Raji (cell line): ENCODE results near the gene NBPF10.
"Not testable (repeated sequence)": the region's sequence is repeated elsewhere in the genome, so short reads cannot be mapped to it uniquely, and the experiment has no call there.

Experiments
- POLR2A ChIP-seq: IDR thresholded peaks from 2 replicates; pipeline ENCODE4 v1.6.1; 2011; ENCODE audit warnings: low read depth, low read length, control low read depth; ENCODE audit not compliant: insufficient read depth

The NBPF10 gene, protein sequence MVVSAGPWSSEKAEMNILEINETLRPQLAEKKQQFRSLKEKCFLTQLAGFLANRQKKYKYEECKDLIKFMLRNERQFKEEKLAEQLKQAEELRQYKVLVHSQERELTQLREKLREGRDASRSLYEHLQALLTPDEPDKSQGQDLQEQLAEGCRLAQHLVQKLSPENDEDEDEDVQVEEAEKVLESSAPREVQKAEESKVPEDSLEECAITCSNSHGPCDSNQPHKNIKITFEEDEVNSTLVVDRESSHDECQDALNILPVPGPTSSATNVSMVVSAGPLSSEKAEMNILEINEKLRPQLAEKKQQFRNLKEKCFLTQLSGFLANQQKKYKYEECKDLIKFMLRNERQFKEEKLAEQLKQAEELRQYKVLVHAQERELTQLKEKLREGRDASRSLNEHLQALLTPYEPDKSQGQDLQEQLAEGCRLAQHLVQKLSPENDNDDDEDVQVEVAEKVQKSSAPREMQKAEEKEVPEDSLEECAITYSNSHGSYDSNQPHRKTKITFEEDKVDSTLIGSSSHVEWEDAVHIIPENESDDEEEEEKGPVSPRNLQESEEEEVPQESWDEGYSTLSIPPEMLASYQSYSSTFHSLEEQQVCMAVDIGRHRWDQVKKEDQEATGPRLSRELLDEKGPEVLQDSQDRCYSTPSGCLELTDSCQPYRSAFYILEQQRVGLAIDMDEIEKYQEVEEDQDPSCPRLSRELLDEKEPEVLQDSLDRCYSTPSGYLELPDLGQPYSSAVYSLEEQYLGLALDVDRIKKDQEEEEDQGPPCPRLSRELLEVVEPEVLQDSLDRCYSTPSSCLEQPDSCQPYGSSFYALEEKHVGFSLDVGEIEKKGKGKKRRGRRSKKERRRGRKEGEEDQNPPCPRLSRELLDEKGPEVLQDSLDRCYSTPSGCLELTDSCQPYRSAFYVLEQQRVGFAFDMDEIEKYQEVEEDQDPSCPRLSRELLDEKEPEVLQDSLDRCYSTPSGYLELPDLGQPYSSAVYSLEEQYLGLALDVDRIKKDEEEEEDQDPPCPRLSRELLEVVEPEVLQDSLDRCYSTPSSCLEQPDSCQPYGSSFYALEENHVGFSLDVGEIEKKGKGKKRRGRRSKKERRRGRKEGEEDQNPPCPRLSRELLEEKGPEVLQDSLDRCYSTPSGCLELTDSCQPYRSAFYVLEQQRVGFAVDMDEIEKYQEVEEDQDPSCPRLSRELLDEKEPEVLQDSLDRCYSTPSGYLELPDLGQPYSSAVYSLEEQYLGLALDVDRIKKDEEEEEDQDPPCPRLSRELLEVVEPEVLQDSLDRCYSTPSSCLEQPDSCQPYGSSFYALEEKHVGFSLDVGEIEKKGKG (N-terminal part only)

DNA sequence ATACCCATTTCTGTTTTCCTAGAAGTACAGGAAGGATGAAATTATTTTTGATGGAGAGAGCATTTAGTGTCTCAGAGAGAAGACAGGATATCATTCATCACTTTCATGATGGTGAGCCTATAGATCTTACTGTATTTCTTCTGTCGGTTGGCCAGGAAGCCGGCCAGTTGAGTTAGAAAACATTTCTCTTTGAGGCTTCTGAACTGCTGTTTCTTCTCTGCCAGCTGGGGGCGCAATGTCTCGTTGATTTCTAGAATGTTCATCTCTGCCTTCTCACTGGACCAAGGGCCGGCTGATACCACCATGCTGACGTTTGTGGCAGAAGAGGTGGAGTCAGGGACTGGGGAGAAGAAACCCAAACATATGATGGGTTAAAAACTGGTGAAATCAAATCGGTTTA is at the start of gene NBPF10:
Gene NBPF10, minus strand, starts transcription at position 340 of the 400 bp plus-strand sequence. Its CDS starts 35 bp downstream, at position 305.
- not testable (repeated sequence) for TF ChIP-seq POLR2A
